ENCODE results near the gene POLD3.
"Not testable (repeated sequence)": the region's sequence is repeated elsewhere in the genome, so short reads cannot be mapped to it uniquely, and the experiment has no call there.

Gene POLD3

DNA sequence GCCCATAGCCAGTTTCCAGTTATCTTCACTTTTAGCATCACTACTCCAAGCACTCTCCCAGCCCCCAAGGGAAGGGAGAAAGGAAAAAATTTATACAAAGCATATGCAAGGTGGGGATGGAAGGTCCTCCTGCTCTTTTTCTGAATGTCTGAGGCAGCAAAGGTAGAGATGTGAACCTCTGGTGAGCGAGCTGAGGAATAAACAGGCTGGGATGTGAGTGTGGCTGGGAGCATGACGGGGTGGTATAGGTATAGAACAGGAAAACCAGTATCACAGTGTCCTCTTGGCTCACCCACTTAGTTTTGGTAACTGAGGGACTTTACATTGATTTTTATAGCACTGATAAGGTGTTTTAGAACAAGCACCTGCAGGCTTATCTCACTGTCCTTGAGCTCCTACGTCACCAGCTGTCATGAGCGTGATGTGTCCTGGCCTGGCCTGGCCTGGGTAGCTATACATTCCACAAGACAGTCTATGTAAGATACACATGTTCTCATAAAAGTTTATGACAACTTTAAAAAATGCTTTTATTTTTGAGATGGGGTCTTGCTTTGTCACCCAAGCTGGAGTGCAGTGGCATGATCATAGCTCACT is 10.3 kb upstream of the POLD3 start:
- no peak for DNase-seq (ENCODE audit: low spot score)

DNA sequence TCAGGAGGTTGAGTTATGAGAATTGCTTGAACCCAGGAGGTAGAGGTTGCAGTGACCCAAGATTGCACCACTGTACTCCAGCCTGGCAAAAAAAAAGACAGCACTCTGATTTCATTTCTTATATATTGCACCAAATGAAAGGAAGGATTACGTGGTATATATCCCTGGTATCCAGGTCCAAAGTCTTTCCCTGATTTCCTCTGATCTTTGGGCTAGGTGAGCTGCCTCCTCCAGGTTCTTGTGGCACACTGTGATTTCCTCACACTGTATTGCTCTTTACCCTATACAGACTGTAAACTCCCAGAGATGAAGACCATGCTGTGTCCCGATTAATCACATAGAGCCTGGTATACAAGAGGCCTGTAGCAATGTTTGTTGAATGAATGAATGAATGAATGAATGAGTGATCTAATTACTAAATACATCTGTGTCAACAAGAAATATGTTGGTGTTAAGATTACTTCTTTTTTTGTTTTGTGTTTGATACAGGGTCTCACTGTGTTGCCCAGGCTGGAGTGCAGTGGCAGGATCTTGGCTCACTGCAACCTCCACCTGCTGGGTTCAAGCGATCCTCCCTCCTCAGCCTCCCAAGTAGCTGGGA is 9.3 kb upstream of the POLD3 start:
- no peak for DNase-seq (ENCODE audit: low spot score)

DNA sequence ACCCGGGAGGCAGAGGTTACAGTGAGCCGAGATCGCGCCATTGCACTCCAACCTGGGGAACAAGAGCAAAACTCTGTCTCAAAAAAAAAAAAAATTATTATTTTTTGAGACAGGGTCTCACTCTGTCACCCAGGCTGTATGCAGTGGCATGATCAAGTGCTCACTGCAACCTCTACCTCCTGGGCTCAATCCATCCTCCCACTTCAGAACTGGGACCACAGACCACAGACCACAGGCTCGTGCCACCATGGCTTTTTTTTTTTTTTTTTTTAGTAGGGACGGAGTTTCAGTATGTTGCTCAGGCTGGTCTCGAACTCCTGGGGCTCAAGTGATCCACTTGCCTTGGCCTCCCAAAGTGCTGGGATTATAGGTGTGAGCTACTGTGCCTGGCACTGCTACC is 1.9 kb upstream of the POLD3 start:
- DNase-seq (ENCODE audit: low spot score) = not testable (repeated sequence)

DNA sequence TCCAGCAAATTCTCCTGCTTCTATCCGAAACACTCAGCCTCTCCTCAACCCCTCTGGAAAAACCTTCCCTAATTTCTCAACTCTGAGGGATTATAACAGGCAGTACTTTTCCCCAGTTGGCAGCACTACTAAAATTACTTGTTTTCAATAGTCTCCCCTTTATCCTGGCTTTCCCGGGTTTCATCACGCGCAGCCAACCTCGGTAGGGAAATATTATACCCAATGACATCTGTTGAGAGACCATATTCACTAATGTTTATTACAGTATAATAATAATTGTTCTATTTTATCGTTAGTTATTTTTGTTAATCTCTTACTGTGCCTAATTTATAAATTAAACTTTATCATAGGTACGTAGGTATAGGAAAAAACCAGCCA is 330 bp upstream of the POLD3 start:
- peak; percentile 11 for DNase-seq (ENCODE audit: low spot score)

DNA sequence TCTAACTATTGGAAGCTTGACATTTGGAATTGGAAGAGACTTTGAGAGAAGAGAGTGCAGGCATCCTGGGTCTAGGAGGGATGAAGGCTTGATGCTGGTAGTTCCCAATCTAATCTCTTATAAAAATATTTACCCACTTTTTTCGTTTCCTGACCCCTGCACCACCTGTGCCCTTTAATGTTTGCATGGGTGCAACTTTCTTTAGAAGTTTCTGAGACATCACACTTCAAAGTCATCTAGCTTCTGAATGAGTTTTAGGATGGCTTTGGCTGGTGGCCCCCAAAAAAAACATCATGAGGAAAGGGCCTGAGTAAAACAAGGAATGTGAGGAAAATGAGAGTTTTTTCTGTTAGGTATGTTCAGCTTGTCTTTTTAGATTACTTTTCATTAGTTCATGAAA is 1.1 kb downstream of the POLD3 start:
- DNase-seq (ENCODE audit: low spot score) = no peak

DNA sequence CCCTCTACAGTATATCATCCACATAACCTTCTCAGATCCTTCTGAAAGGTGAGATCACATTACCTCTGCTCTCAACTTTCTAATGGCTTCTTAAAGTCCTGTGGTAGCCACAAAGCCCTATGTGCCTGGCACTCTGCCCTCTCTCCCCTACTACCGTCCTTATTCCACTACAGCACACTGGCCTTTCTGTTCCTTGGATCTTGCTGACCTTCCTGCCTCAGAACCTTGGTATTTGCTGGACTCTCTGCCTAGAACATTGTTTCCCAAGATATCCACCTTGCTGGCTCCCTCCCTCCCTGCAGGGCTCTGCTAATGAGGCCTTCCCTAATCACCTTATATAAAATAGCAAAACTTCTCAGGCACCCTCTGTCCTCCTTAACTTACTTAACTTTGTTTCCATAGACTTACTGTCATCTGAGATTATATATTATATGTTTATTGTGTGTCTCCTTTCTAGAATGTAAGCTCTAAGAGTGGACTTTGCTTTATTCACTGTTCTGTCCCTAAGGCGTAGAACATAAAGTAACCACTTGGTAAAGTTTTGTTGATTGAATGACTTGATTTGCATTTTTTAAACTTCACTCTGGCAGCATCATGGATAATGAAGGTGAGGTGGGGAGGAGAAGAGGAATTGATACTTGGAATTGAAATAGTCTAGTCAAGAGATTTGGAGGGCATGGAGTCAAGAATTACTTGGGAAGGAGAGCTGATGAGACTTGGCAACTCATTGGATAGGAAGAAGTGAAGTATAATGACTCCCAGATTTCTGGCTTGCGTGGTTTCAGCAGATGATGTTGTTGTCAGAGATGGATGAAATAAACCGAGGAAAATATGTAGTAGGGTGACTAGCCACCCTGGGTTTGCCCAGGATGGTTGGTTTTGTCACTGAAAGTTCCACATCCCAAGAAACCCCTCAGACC is 10.5 kb downstream of the POLD3 start:
- no peak for DNase-seq (ENCODE audit: low spot score)

DNA sequence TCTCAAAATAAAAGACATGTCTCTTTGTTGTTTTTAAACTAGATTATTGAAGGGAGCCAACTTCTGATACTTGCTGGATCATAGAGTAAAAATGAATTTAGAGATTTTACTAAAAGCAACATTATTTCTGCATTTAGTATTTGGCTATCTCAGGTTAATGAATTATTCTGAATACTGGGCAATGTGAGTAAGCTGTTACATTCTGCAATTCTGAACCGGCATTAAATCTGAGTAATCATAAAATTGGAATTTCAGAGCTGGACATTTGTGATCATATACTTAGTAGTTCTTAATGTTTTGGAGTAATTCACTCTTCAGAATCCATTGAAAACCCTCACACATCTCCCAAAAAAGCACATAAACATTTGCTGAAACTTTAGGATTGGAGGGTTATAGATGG is 11.5 kb downstream of the POLD3 start:
- DNase-seq (ENCODE audit: low spot score) = no peak

DNA sequence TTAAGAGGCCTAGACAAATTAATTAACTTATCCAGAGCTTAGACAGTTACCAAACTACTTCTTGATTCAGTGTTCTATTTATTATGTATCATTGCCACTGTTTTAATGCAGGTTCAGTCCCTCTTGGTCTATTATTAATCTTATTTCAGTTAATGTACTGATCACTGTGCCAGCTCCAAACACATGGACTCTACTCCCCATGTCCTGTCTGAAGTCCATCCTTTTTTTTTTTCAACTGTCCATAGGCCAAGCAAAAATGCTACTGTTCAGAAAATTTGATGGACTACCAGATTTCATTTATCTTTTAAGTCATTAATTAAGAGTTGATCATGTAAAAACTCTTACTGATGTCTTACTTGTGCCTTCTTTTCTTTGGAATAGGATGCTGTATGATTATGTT is 11.9 kb downstream of the POLD3 start:
- no peak for DNase-seq (ENCODE audit: low spot score)

DNA sequence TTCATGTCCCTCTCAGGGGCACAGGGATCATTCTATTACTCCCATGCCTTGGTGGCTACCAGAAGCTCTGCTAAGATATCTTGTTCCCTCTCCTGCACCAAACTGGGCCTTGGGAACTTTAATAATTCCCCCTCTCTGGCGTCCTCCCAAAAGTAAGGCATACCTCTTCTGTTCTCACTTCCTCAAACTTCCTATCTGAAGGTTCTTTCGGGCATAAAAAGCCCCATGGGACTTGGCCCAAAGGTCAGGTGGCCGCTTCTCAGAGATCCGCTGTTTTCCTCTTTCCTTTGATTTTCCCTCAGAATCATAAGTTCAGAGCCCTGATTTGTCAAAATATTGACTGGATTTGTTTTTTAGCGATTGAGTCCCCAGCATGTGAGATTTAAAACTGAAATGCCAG is 13.0 kb downstream of the POLD3 start:
- no peak for DNase-seq (ENCODE audit: low spot score)

DNA sequence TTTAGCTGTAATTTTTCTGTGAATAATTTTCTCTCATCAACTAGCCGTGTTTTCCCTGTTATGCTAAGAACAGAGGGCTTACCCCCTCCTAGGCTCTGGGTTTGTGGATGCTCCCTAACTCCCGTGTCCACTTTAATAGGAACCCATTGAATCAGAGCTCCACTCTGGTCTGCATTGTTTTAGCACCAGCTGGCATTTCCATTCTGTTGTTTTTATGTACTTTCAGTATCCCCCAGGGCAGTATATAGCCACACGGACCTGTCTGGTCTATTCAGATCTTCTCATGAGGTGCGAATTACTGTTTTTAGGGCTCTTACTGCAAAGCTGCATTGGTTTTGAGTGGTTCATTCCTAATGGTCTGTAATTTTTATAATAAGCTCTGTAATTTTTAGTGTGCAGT is 16.0 kb downstream of the POLD3 start:
- DNase-seq (ENCODE audit: low spot score) = no peak

DNA sequence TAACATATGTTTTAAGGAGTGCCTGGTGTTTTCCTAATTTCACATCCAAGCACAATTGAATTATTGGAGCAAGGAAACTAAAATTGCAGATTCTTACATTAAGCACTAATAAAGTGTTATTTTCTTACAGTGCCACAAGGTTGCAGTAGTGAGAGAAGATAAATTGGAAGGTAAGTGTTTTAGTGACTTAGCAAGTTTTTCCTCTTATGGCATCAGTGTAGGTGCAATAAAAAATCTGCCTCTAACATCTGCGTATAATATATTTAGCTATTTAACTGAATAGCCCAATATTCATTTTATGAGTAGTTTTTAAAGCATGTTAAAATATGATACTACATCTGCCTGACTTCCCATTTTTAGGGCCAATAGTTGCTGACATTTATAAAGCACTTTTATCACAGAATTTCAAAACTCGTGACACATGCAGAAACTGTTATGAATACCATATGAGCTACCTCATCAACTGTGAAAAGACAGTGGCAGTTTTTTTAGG is 19.0 kb downstream of the POLD3 start:
- peak; percentile 41 for DNase-seq (ENCODE audit: low spot score)

DNA sequence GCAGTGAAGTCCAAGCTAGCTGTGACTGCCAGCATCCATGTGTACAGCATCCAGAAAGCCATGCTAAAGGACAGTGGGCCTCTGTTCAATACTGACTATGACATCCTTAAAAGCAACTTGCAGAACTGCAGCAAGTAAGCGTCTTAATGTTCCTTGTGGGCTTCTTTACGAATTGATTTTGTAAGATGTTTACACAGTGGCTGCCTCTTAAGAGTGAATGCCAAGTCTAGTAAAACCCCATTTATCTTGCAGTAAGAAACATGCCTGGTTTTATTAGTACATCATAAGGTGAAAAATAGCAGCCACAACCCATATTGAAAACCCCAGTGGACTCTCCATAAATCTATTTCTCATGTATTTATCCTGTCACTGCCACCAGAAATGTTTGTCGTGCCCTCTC is 20.5 kb downstream of the POLD3 start:
- DNase-seq (ENCODE audit: low spot score) = no peak

DNA sequence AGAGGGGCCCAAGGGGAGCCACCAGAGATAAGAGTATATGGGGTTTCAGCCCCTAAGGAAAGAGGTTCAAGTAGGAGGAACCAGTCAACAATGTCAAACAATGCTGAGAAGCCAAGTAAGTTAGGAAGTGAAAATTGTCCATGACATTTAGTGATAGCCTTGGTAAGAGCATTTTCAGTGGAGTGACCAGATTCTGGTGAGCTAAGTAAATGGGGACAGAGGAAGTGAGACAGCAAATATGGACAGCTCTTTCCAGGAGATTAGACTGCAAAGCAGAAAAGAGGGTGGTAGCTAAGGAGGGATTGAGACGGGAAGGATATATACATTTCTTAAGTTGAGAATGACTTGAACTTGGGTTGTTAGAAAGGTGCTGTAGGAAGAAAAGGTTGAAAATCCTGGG is 22.9 kb downstream of the POLD3 start:
- peak; percentile 36 for DNase-seq (ENCODE audit: low spot score)

DNA sequence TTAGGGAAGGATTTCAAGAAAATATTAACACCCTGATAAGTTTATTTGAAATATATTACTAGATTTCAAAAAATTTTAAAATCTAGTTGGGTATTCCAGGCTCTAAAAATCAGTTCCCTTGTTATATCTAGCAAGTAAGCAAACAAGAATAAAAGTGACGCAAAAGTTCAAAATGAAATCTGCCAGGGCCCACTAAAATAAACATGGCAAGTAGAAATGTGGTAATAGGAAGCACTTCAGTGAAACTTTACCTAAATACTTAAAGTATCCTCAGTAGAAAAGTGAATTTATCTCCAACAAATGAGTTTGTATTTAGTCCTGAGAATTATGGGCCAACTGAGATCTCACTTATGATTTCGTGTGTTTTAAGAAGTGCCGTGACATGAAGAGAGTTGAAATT is 23.6 kb downstream of the POLD3 start:
- no peak for DNase-seq (ENCODE audit: low spot score)

DNA sequence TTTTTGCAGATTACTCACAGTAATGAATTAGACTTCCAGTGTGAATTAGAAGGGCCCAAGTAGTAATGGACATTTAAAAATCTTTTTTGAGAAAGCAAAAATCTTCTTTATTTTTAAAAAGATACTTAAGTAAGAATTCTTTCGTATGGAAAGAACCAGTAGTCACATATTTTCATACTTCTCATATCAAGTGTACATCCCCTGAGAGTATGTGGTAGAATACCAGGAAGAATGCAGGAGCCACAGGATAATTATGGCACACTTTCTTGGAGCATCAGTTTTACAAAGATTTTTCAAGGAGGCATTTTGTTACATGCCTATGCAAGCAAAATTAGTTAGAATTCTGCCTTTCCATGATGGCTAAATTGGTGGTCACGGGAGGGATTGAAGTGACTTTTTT is 28.1 kb downstream of the POLD3 start:
- DNase-seq (ENCODE audit: low spot score) = no peak

DNA sequence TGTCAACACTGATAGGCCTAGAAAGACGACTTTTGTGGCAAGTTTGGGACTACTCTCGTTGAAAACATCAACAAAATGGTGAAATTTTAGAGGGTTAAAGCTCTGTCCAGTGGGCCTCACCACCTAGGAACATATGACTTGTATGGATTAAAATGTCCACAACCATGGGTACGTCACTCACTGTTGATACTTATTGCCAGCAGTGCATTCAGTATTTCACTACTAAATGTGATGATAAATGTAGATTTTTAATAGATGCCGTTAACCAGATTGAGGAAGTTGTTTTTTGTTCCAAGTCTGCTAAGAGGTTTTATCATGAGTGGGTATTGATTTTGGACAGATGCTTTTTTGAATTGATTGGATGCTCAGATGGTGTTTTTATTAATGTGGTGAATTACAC is 33.7 kb downstream of the POLD3 start:
- DNase-seq (ENCODE audit: low spot score) = no peak

DNA sequence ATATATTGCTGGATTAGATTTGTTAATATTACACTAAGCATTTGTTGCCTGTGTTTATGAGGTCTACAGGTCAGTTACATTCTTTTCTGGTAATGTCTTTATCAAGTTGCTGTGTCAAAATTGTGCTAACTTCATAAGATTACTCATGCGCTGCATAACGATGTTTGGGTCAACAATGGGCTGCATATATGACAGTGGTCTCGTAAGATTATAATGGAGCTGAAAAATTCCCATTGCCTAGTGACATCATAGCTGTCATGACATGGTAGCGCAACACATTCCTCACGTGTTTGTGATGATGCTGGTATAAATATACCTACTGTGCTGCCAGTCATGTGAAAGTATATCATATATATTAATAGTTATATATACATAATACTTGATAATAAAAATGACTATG is 34.2 kb downstream of the POLD3 start:
- no peak for DNase-seq (ENCODE audit: low spot score)

DNA sequence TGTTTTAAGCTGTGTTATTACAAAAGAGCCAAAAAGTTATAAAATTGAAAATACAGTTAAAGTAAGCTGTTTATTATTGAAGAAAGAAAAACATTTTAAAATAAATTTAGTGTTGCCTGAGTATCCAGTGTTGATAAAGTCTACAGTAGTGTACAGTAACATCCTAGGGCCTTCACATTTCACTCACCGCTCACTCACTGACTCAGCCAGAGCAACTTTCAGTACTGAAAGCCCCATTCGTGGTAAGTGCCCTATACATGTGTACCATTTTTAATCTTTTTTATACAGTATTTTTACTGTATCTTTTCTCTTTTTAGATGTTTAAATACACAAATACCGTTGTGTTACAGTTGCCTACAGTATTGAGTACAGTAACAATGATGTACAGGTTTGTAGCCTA is 35.0 kb downstream of the POLD3 start:
- DNase-seq (ENCODE audit: low spot score) = no peak

DNA sequence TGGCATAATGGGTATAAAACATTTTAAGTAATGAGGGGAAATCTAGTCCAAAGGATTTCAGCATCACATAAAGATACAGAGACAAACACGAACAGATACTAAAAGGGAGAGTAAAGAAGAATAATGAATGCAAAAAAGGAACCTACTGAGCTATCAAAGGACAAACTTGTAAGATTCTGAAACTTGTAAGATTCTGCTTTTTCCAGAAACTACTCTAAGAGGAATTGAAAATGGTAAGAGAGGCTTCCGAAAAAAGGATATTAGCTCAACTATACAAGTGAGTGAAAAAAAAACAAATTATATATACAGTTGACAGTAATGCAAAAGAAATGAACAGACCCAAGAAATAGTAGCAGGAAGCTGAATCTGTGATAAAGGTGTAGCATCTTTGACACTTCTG is 37.7 kb downstream of the POLD3 start:
- no peak for DNase-seq (ENCODE audit: low spot score)

DNA sequence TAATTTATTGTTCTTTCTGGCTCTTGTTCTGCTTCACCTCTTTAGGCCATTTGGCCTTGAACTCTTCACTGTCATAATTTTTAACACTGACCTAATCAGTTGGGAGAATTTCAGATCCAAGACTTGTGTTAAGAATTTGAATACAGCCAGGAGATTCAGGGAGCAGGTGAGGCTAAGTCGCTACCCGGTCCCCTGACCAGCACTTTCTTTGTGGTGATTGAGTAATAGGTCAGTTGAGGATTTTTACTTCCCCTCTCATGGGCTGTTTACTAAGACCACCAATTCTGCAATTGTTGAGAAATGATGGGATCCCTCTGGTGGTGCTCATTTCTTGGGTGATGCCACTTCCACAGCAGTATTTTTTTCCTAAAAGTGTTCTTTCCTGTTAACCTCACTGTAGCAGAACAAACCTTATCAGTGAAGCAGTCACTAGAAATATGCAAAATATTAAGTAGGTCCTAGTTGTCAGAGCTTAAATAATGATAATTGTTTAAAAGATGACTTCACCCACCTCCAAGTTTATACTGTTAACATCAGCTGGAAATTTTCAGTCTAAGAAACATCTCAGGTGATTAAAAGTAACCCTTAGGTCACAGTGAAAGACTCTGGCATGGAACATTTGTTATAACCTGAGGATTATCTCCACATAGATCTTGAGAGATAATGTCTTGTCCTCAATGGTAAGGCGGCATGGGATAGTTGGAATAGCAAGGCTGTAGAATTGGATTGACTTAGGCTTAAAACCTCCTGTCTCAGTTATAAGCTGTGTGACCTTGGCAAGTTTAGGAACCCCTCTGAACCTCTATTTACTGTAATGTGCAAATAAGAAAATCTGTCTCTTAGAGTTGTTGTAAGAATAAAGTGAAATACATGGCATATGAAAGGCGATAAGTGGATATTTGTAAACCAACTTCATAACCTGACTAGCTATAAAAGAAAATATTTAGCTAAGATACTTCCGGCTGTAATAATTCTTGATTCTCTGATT is 41.3 kb downstream of the POLD3 start:
- no peak for DNase-seq (ENCODE audit: low spot score)

DNA sequence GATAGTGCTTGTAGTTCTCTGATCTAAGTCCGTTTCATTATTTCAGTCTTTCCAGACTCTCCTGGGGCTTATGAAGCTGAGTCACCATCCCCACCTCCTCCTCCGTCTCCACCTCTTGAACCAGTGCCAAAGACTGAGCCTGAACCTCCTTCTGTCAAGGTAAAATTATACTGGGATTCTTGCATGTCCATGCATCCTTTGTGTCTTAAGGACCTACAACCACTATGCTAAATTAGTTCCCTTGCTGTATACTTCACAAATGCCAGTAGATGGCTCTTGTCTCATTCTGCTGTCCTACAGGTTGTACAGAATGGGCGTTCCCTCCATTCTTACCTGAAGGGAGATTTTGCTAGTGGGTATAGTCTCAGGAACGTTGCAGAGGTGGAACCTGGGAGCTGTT is 42.2 kb downstream of the POLD3 start:
- DNase-seq (ENCODE audit: low spot score) = no peak

DNA sequence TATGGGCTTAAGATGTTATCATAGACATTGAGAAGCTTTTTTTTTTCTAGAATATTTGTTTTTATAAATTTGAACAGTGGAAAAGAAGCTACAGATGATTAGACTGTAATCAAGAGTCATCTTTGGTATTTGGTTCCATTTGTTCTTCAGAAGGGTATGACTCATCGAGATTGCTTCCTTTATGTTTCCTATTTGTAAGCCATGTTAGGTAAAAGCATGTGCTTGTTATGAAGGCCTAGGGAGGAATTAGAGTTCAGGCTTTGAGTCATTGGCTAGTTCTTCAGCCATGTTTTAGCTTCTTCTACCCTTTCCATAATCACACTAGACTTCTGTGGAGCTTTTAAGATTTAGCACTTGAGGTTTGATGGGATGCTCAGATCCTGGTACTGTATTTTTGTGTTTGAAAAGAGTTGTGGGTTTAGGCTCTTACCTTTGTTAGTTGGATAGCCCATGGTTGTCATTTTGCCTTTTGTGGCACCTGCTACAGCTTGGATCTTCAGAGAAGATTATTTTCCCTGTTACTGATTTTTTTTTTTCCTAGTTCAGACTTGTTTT is 44.3 kb downstream of the POLD3 start:
- no peak for DNase-seq (ENCODE audit: low spot score)

Measured in Ammon's horn (tissue), 1 donor.